BLaER1 treated with 17β-estradiol and CSF1 and Interleukin-3, amounts not matched to agents 10 nM and 100 nM (cell line): ENCODE data around the gene PROSER3.

Experiments
- H3K27ac ChIP-seq, 11 experiments: shearing (Covaris generic); formaldehyde crosslinking; 2 replicates each; pipeline ENCODE4 v1.8.1; 2022
- H3K27me3 ChIP-seq, 11 experiments: shearing (Covaris generic); formaldehyde crosslinking; 2 replicates each; pipeline ENCODE4 v1.8.1; 2022
- H3K36me3 ChIP-seq, 11 experiments: shearing (Covaris generic); formaldehyde crosslinking; 2 replicates each; pipeline ENCODE4 v1.8.1; 2022
- H3K4me1 ChIP-seq, 10 experiments: shearing (Covaris generic); formaldehyde crosslinking; 2 replicates each; pipeline ENCODE4 v1.8.1; 2022
- H3K4me2 ChIP-seq, 11 experiments: shearing (Covaris generic); formaldehyde crosslinking; 2 replicates each; pipeline ENCODE4 v1.8.1; 2022
- H3K4me3 ChIP-seq, 10 experiments: shearing (Covaris generic); formaldehyde crosslinking; 2 replicates each; pipeline ENCODE4 v1.8.1; 2022
- H3K9ac ChIP-seq, 11 experiments: shearing (Covaris generic); formaldehyde crosslinking; 2 replicates each; pipeline ENCODE4 v1.8.1; 2022
- H3K9me3 ChIP-seq, 11 experiments: shearing (Covaris generic); formaldehyde crosslinking; replicated peaks in 1 of 11; 2 replicates each; pipeline ENCODE4 v1.8.1; 2022
- H4K20me1 ChIP-seq, 11 experiments: shearing (Covaris generic); formaldehyde crosslinking; 2 replicates each; pipeline ENCODE4 v1.8.1; 2022
- Cebpa-rat ChIP-seq, 11 experiments: shearing (Covaris generic); IDR thresholded peaks; 2 replicates each; pipeline ENCODE4 v1.8.1; 2022

PROSER3 gene

DNA sequence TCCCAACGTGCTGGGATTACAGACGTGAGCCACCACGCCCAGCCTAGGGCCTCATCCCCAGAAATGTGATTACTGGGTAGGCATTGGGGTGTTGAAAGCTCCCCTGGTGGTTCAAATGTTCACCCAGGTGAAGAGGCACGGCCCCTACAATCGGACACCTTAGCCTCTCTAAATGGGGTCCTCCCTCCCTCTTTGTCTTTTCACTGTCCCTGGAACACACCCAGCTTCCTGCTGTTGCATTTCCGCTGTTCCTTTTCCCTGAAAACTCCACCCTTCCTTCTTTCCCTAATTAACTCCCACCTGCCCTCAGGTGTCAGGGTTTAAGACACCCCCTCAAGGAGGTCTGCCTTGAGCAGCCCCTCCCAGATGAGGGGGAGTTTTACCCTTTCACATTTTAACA, 58.3 kb downstream of the PROSER3 start:
- Histone ChIP-seq H3K27me3 (no peaks in the 10 kb centered on the region), H4K20me1 (no peaks in the 10 kb centered on the region; a peak in 1 of 22 replicates), H3K36me3 (no peaks in the 10 kb centered on the region), H3K9ac (no peak overlapping the region), H3K4me3 (no peak overlapping the region), H3K4me2 (peak overlapping the region in 1 of 11 experiments; percentile 16; a peak in 1 of 22 replicates), H3K27ac (no peak overlapping the region), H3K4me1 (peaks cover 11 to 30% (median 23%) of the 10 kb centered on the region in 10 experiments; a peak in 18 of 20 replicates), H3K9me3 (no peaks in the 10 kb centered on the region)
- TF ChIP-seq Cebpa-rat (IDR thresholded peaks at IDR 0.05), result no peak

- TF ChIP-seq Cebpa-rat (IDR thresholded peaks at IDR 0.05), result peak in 1 of 11 experiments; percentile 23; a peak in 1 of 22 replicates
- Histone ChIP-seq H3K4me2 (no peak overlapping the region), H3K4me3 (no peak overlapping the region), H3K27me3 (no peaks in the 10 kb centered on the region), H3K4me1 (peaks cover 11 to 25% (median 19%) of the 10 kb centered on the region in 10 experiments; a peak in 18 of 20 replicates), H4K20me1 (no peaks in the 10 kb centered on the region; a peak in 1 of 22 replicates), H3K9me3 (no peaks in the 10 kb centered on the region), H3K36me3 (no peaks in the 10 kb centered on the region), H3K9ac (no peak overlapping the region), H3K27ac (no peak overlapping the region)
Measured at GRCh38 chr19:35816846-35817245, 58.9 kb downstream of the PROSER3 start.

DNA sequence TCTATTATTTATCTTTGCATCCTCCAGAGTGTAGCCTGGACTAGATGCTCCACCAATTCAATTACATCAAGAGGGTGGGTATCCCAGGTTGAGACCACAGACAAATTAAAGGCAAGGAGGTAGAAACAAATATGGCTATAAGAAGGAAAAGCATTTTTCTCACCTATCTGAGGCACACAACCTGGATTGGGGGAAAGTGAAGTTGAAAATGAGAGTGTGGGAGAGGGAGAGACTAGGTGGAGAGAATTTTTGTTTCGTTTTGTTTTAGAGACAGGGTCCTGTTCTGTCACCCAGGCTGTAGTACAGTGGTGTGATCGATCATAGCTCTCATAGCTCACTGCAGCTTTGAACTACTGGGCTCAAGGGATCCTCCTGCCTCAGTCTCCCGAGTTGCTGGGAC, 60.5 kb downstream of the PROSER3 start:
- TF ChIP-seq Cebpa-rat (IDR thresholded peaks at IDR 0.05), result no peak
- no peaks in the 10 kb centered on the region for H4K20me1 ChIP-seq
- no peak overlapping the region for H3K9ac ChIP-seq
- no peaks in the 10 kb centered on the region for H3K27me3 ChIP-seq
- H3K27ac ChIP-seq, result peak overlapping the region in 1 of 11 experiments; percentile 5; a peak in 1 of 22 replicates
- no peak overlapping the region for H3K4me2 ChIP-seq
- no peak overlapping the region for H3K4me3 ChIP-seq
- no peaks in the 10 kb centered on the region for H3K36me3 ChIP-seq
- no peaks in the 10 kb centered on the region for H3K9me3 ChIP-seq
- H3K4me1 ChIP-seq, result peaks cover 12 to 30% (median 22%) of the 10 kb centered on the region in 10 experiments; a peak in 18 of 20 replicates
